Measurements from ENCODE around the gene SV2C.

The SV2C gene

DNA sequence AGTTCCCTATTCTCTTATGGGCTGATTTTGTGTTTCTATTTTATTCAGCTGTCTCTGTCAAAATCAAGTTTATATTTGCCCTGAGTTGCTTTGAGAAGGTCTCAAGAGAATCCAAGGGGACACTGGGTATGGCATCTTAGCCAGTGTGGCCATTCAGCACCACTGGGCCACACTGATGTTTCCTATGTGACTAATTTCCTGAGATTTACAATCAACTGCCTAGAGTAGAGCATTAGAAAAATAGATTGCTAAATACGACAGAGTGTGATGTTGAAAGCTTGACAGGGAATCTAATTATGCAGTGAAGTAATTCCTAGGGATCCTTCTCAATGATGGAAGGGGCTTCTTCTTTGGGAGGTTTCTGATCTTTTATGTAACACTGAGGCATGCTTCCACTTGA is 141.7 kb downstream of the SV2C start:
- H3K79me2 ChIP-seq (ENCODE audit: low read length): no peaks in the 10 kb centered on the region
- no peaks in the 10 kb centered on the region for H3K9me3 ChIP-seq (replicated peaks; ENCODE audit: insufficient read depth, low read length)
- H3K36me3 ChIP-seq (replicated peaks; ENCODE audit: insufficient read depth, low read length): no peaks in the 10 kb centered on the region
- DNase-seq: no peak
- H3K4me2 ChIP-seq (ENCODE audit: low read depth, low read length): no peak overlapping the region
- TF ChIP-seq EZH2 (optimal IDR thresholded peaks at IDR 0.05; ENCODE audit: low read depth, low read length): no peak
- no peak for TF ChIP-seq EZH2phosphoT487 (IDR thresholded peaks at IDR 0.05; ENCODE audit: low read length)
- no peaks in the 10 kb centered on the region for H3F3A ChIP-seq (ENCODE audit: insufficient read depth, low read length)
- no peaks in the 10 kb centered on the region for H4K20me1 ChIP-seq (ENCODE audit: insufficient read depth, low read length)
- no peak overlapping the region for H3K27ac ChIP-seq (ENCODE audit: low read length)
- H2AFZ ChIP-seq (ENCODE audit: low read length): no peak overlapping the region
- H3K9me2 ChIP-seq (replicated peaks; ENCODE audit: insufficient read depth, low read length): no peaks in the 10 kb centered on the region
- no peak overlapping the region for H3K9ac ChIP-seq (ENCODE audit: low read length)
- H3K27me3 ChIP-seq (replicated peaks; ENCODE audit: insufficient read depth, low read length): no peaks in the 10 kb centered on the region
- no peak overlapping the region for H3K4me3 ChIP-seq (ENCODE audit: low read length)
- no peaks in the 10 kb centered on the region for H3K4me1 ChIP-seq (ENCODE audit: low read length)

GRCh38 chr5:76225336-76225735 is 142.2 kb downstream of the SV2C start:
- Histone ChIP-seq H3K27me3 (replicated peaks; ENCODE audit: insufficient read depth, low read length) (no peaks in the 10 kb centered on the region), H3K79me2 (ENCODE audit: low read length) (no peaks in the 10 kb centered on the region)

DNA sequence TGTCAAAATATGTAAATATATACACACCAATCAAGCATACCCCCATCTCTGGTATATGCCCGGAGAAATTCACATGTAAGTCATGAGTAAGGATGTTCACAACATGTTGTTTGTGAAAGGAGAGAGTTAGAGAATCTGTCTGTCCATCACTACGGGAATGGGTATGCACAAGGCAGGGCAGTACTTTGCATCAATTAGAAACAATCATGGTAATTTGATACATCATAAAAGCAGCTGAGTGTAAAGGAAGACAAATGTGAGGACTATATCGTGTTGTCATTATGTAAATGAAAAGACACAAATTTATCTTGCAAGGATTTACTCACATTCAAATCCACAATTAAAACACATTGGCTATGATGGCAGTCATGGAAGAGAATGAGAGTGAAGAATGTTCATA is 146.7 kb downstream of the SV2C start:
- no peaks in the 10 kb centered on the region for H3F3A ChIP-seq (ENCODE audit: insufficient read depth, low read length)

More at GRCh38 chr5:76225336-76225735, 142.2 kb downstream of the SV2C start:
- Histone ChIP-seq H4K20me1 (ENCODE audit: insufficient read depth, low read length) (no peaks in the 10 kb centered on the region), H3K9me3 (replicated peaks; ENCODE audit: insufficient read depth, low read length) (no peaks in the 10 kb centered on the region), H3K4me2 (ENCODE audit: low read depth, low read length) (no peak overlapping the region), H3K4me3 (ENCODE audit: low read length) (no peak overlapping the region), H2AFZ (ENCODE audit: low read length) (no peak overlapping the region), H3F3A (ENCODE audit: insufficient read depth, low read length) (no peaks in the 10 kb centered on the region), H3K9ac (ENCODE audit: low read length) (no peak overlapping the region), H3K27ac (ENCODE audit: low read length) (no peak overlapping the region), H3K9me2 (replicated peaks; ENCODE audit: insufficient read depth, low read length) (no peaks in the 10 kb centered on the region), H3K4me1 (ENCODE audit: low read length) (no peaks in the 10 kb centered on the region), H3K36me3 (replicated peaks; ENCODE audit: insufficient read depth, low read length) (no peaks in the 10 kb centered on the region)
- no peak for DNase-seq
- no peak for TF ChIP-seq EZH2phosphoT487 (IDR thresholded peaks at IDR 0.05; ENCODE audit: low read length)
- no peak for TF ChIP-seq EZH2 (optimal IDR thresholded peaks at IDR 0.05; ENCODE audit: low read depth, low read length)
- TF ChIP-seq, protein P1, sequence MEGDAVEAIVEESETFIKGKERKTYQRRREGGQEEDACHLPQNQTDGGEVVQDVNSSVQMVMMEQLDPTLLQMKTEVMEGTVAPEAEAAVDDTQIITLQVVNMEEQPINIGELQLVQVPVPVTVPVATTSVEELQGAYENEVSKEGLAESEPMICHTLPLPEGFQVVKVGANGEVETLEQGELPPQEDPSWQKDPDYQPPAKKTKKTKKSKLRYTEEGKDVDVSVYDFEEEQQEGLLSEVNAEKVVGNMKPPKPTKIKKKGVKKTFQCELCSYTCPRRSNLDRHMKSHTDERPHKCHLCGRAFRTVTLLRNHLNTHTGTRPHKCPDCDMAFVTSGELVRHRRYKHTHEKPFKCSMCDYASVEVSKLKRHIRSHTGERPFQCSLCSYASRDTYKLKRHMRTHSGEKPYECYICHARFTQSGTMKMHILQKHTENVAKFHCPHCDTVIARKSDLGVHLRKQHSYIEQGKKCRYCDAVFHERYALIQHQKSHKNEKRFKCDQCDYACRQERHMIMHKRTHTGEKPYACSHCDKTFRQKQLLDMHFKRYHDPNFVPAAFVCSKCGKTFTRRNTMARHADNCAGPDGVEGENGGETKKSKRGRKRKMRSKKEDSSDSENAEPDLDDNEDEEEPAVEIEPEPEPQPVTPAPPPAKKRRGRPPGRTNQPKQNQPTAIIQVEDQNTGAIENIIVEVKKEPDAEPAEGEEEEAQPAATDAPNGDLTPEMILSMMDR (IDR thresholded peaks at IDR 0.05; ENCODE audit: low read length): no peak

GRCh38 chr5:76230711-76231285 is 147.6 kb downstream of the SV2C start:
- no peaks in the 10 kb centered on the region for H4K20me1 ChIP-seq (ENCODE audit: insufficient read depth, low read length)
- H3K4me3 ChIP-seq (ENCODE audit: low read length): no peak overlapping the region
- TF ChIP-seq EZH2phosphoT487 (IDR thresholded peaks at IDR 0.05; ENCODE audit: low read length) (no peak), EZH2 (optimal IDR thresholded peaks at IDR 0.05; ENCODE audit: low read depth, low read length) (no peak)
- TF ChIP-seq, protein P1 (IDR thresholded peaks at IDR 0.05; ENCODE audit: low read length): no peak
- H3K9me3 ChIP-seq (replicated peaks; ENCODE audit: insufficient read depth, low read length): no peaks in the 10 kb centered on the region
- H2AFZ ChIP-seq (ENCODE audit: low read length): no peak overlapping the region
- no peaks in the 10 kb centered on the region for H3K27me3 ChIP-seq (replicated peaks; ENCODE audit: insufficient read depth, low read length)
- H3K36me3 ChIP-seq (replicated peaks; ENCODE audit: insufficient read depth, low read length): no peaks in the 10 kb centered on the region
- no peak overlapping the region for H3K27ac ChIP-seq (ENCODE audit: low read length)
- H3F3A ChIP-seq (ENCODE audit: insufficient read depth, low read length): no peaks in the 10 kb centered on the region
- no peak for DNase-seq
- no peak overlapping the region for H3K4me2 ChIP-seq (ENCODE audit: low read depth, low read length)
- H3K79me2 ChIP-seq (ENCODE audit: low read length): no peaks in the 10 kb centered on the region
- H3K4me1 ChIP-seq (ENCODE audit: low read length): no peaks in the 10 kb centered on the region
- H3K9me2 ChIP-seq (replicated peaks; ENCODE audit: insufficient read depth, low read length): no peaks in the 10 kb centered on the region
- H3K9ac ChIP-seq (ENCODE audit: low read length): no peak overlapping the region

More for the DNA sequence above, 146.7 kb downstream of the SV2C start:
- Histone ChIP-seq H3K9me2 (replicated peaks; ENCODE audit: insufficient read depth, low read length) (no peaks in the 10 kb centered on the region), H3K9me3 (replicated peaks; ENCODE audit: insufficient read depth, low read length) (no peaks in the 10 kb centered on the region), H4K20me1 (ENCODE audit: insufficient read depth, low read length) (no peaks in the 10 kb centered on the region), H3K4me3 (ENCODE audit: low read length) (no peak overlapping the region), H3K36me3 (replicated peaks; ENCODE audit: insufficient read depth, low read length) (no peaks in the 10 kb centered on the region), H3K27me3 (replicated peaks; ENCODE audit: insufficient read depth, low read length) (no peaks in the 10 kb centered on the region), H2AFZ (ENCODE audit: low read length) (no peak overlapping the region), H3K9ac (ENCODE audit: low read length) (no peak overlapping the region), H3K79me2 (ENCODE audit: low read length) (no peaks in the 10 kb centered on the region), H3K4me2 (ENCODE audit: low read depth, low read length) (no peak overlapping the region), H3K27ac (ENCODE audit: low read length) (no peak overlapping the region), H3K4me1 (ENCODE audit: low read length) (no peaks in the 10 kb centered on the region)
- DNase-seq: no peak
- TF ChIP-seq, protein P1 (IDR thresholded peaks at IDR 0.05; ENCODE audit: low read length): no peak
- no peak for TF ChIP-seq EZH2phosphoT487 (IDR thresholded peaks at IDR 0.05; ENCODE audit: low read length)
- TF ChIP-seq EZH2 (optimal IDR thresholded peaks at IDR 0.05; ENCODE audit: low read depth, low read length): no peak
